HG03457 (cell line): ENCODE results near the gene SHKBP1.

Experiments used
- ATAC-seq: cut with Tn5 transposase; IDR thresholded peaks from one replicate; pipeline ENCODE4 v1.9.1; 2021; ENCODE audit warnings: moderate number of reproducible peaks; ENCODE audit not compliant: unreplicated experiment

SHKBP1 gene

GRCh38 chr19:40630571-40631160 lies 54.0 kb downstream of the SHKBP1 start:
- no peak for ATAC-seq

- no peak for ATAC-seq
Observed at GRCh38 chr19:40632311-40633036, 55.8 kb downstream of the SHKBP1 start.

DNA sequence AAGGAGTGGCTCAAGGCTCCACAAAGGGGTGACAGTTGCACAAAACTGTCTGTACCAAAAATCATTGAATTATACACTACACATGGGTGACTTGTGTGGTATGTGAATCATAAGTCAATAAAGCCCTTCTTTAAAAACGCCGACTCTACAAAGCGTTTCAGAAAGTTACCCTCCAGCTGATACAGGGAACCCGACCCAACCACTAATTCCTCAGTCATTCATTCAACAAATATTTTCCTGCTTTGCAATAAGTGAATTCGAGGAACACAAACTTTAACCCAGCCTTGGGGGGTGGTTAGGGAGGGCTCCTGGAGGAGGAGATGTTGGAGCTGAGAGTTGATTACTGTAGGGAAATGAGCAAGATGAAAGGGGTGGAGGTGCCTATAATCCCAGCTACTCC lies 56.5 kb downstream of the SHKBP1 start:
- no peak for ATAC-seq

DNA sequence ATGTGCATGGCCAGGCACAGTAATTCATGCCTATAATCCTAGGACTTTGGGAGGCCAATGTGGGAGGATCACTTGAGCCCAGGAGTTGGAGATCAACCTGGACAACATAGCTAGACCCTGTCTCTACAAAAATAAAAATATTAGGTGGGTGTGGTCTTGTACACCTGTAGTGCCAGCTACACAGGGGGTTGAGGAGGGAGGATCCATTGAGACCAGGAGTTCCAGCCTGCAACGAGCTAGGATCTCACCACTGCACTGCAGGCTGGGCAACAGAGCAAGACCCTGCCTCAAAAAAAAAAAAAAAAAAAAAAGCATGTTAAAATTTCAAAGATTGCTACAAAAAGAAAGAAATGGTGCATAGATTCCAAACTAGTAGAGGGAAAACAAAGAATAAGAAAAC lies 61.7 kb downstream of the SHKBP1 start:
- no peak for ATAC-seq

DNA sequence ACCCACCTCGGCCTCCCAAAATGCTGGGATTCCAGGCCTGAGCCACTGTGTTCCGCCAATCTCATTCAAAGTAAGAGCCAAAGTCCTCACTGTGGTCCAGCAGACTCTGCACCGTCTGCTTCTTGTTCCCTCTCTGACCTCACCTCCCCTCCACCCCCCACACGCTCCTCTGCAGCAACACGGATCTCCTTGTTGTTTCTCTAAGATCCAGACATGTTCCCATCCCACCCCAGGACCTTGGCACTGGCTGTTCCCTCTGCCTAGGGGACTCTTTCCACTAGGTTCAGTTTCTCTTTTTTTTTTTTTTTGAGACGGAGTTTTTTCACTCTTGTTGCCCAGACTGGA lies 62.9 kb downstream of the SHKBP1 start:
- no peak for ATAC-seq

DNA sequence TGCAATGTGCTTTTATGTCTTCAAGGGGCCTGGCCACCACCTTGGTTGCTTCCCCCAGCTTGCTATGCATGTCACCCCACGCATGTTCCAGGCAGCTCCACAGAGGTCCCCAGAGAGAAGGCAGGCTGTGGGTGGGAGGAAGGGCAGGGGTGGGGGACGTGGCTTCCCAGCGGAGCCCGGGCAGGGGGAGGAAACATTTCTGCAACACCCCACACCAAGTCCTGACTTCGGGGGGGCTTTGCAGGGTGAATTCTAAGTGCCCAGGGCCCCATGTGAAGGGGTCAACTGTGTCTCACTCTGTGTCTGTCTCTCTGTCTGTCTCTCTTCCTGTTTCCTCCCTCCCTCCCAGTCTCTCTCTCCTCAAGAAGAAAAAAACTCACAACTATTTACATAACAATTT lies 64.1 kb downstream of the SHKBP1 start:
- no peak for ATAC-seq
